GM19468 (cell line): ENCODE measurements around the gene PIR.

ENCODE experiments used
- ATAC-seq: cut with Tn5 transposase; IDR thresholded peaks from one replicate; pipeline ENCODE4 v1.9.1; 2021; ENCODE audit warnings: mild to moderate bottlenecking, moderate library complexity, moderate number of reproducible peaks; ENCODE audit not compliant: unreplicated experiment; ENCODE audit errors: extremely low read depth

Gene PIR

DNA sequence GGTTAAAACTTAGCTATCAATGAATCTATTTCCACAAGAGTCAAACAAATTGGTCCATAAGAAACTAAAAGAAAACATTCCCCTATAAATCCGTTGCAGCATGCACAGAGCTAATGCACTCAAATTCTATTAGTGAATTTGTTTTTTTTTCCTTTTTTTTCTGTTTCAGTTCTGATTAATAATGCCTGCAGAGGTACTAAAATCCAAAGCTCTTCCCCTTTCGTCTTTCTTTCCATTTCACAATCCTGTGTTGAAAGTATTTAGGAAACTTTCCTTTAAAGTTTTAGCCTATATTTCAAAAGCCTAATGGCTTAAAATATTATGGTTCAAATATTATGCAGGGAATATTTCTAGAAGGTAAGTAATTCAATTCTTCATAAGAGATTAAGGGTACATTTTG, 63.1 kb downstream of the PIR start:
- no peak for ATAC-seq

- no peak for ATAC-seq
These were observed 68.1 kb downstream of the PIR start for GRCh38 chrX:15425024-15425423.

- ATAC-seq, result no peak
These were observed 74.4 kb downstream of the PIR start for GRCh38 chrX:15418707-15419181.

- no peak for ATAC-seq
These were observed 75.0 kb downstream of the PIR start for GRCh38 chrX:15418041-15418706.

- no peak for ATAC-seq
These were observed 76.8 kb downstream of the PIR start for GRCh38 chrX:15416133-15416993.

DNA sequence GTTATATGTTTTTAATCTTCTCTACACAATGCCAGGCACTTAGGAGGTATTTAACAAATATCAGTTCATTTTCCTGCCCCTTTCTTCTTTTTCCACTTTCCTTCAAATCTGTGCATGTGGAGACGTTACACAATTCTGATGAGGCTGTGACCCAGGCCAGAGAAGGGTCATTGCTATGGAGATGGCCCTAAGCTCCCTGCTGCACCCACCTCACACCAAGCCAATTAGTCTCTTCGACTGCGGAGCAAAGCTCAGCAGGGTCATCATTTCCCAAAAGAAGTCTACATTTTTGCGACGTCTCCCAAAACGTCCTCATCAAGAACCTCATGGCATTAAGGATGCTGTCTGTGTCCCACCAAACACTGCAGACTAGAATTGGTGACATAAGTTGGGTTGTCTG, 80.0 kb downstream of the PIR start:
- no peak for ATAC-seq

GRCh38 chrX:15410947-15411346, 82.2 kb downstream of the PIR start:
- no peak for ATAC-seq

DNA sequence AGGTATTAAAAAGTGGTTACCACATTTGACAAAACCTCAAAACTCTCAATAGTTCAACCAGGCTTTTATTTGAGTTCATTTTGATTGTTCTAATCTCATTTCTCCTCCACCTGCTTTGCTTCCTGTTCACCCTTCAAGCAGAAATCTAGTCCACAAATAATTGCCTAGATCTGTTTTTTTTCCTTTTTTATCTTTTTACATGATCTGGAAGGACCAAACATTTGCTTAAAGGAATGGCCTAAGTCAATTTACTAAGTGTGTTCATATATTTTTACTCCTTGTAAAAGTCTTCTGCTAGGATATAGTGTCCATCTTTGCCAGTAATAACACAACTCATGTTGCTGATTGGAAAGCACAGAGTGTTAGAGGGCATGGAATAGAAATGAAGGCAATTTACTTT, 82.7 kb downstream of the PIR start:
- no peak for ATAC-seq

GRCh38 chrX:15405846-15406245, 87.3 kb downstream of the PIR start:
- ATAC-seq, result no peak

DNA sequence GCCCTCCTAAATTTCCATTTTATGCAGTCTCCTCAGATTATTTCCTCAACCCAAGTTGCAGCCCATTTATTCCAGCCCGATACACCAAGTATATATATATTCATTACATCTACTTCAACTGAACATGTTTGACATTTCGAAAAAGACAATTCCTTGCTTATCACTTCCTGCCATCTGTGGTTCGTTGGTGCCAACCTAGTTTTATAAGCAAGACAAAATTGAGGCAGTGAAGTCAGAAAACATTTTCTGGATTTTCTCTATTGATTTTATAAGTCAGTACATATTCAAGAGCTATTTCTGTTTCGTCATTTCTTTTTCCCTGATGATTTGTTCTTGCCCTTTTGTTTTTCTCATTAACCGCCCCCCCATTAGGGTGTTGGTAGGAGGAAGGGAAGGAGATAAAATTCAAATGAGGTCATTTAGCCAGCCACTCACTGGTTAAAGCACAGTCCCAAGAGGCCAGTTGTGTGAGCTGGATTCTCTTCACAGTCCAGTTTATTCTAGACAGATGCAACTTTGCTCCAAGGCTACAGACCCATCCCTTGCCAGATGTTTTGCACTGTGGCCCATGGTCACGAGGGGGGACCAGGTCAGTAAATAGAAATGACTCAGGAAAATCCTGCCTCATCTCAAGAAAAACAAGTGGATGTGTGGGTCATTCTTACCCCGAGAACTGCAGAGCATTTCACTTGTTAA, 88.6 kb downstream of the PIR start:
- no peak for ATAC-seq

- no peak for ATAC-seq
These were observed 91.8 kb downstream of the PIR start for GRCh38 chrX:15401378-15401777.

GRCh38 chrX:15399962-15400391, 93.2 kb downstream of the PIR start:
- no peak for ATAC-seq

GRCh38 chrX:15398874-15399273, 94.3 kb downstream of the PIR start:
- ATAC-seq, result no peak

DNA sequence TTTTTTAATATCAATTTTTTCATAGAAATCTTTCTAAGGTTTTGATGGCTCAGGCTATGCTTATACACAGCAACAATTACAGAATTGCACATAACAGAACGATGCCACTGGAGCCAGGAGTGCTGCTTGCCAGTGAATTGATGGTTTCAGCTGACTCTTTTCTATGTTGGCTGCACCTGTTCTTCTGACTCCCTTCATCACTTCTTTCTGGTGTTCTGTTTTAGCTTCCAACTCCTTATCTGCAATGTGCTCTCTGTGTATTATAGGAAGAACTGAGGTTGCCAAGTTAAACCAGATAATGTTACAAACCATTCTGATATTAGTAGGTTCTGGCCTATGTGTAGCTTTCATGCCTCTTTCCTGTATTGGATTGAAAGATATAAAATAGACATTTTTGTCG, 97.3 kb downstream of the PIR start:
- no peak for ATAC-seq

DNA sequence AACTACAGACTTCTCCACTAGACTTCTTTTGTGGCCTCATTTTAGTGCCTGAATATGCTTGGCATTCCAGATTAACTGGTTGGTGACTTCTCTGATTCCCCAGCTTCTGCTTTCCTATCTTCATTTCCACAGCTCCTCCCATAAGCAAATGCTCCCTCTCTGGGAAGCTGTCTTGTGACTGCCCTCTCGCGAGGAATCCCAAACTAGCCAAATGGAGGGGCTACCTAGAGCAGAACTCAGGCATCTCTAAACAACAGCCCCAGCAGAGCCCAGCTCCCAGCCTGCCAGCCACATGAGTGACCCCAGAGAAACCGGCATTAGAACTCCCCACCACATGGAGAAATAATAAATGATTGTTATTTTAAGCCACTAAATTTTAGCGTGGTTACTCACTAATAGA, 101.3 kb downstream of the PIR start:
- ATAC-seq, result no peak

GRCh38 chrX:15384304-15384703, 108.8 kb downstream of the PIR start, which contains the start of gene VEGFD:
TSS of gene VEGFD (minus strand) at chrX:15384413. CDS start at chrX:15383946, 467 bp downstream.
- no peak for ATAC-seq

DNA sequence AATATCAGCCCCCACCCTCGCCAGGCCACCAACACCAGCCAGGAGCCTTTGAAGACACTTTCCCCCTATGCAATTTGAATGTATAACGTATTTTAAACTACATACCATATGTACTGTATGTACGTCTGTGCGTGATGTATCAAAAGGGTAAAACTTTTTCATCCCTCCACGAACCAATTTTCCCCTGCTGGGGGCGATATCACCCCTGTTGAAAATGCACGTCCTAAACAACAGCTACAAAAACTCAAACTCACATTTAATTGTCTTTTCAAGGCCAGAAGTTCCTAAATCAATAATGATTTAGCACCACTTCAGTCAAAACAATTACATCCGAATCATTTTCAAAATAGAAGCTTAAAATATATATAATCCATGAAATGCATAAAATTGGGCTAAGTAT, 110.3 kb downstream of the PIR start:
- ATAC-seq, result no peak

- no peak for ATAC-seq
These were observed 116.2 kb downstream of the PIR start for GRCh38 chrX:15376956-15377355.

DNA sequence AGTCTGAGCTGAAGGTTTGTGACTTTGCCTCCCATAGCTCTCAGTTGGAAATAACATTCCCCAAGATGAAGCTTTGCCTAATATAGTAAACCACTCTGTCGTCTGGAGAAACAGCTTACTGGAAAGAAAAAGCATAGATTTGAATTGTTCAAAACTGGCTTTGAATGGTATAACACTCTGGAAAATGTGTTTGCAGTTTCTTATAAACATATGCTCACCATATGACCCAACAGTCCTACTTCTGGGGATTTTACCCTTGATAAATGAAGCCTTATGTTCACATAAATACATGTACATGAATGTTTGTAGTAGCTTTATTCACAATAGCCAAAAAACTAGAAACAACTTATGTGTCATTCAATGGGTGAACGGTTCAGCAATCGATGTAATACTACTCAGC, 119.2 kb downstream of the PIR start:
- no peak for ATAC-seq

DNA sequence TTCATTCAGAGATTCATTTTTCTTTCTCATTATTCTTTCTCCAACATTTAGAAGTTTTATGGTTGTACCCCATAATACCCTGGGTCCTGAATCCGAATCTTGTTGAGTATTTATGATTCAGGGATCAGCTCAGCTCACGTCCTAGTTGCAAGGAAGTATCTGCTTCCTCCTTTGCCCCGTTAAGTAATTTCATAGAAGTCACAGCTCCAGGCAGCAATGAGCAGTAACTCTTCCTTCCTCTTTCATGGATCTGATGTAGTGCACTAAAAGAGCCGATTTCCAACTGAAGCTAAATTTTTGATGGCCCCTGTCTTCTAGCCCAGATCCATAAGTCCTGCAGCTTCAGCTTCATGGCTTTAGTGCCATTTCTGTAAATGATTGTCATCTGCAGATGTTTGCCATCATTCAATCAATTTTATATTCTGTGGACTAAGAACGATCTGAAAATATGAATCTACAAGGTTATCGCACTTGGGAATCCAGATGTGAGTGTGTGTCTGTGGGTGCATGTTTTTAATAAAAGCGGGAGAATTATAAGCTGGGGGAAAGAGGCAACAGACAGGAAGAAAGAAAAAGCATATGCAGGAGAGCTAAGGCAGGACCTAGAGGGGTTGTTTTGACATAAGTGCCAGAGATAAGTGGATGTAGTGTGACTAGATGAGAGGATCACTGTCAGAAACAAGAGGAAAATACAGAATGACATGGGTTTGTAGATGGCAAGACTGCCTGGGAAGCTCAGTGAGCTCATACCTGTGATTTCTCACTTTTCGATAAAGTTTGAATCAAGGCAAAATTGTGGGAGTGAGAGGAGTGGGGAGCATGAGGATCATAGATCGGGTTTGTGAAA, 126.4 kb downstream of the PIR start:
- ATAC-seq, result no peak
